ENCODE measurements around the gene RAD51AP1.
A peak's percentile ranks its signal among the peaks of the same experiment; 100 is the strongest.

The RAD51AP1 gene

GRCh38 chr12:4552191-4552590 lies 13.5 kb downstream of the RAD51AP1 start:
- no peak for DNase-seq

- DNase-seq: no peak
Measured at GRCh38 chr12:4553943-4554342, 15.3 kb downstream of the RAD51AP1 start.

DNA sequence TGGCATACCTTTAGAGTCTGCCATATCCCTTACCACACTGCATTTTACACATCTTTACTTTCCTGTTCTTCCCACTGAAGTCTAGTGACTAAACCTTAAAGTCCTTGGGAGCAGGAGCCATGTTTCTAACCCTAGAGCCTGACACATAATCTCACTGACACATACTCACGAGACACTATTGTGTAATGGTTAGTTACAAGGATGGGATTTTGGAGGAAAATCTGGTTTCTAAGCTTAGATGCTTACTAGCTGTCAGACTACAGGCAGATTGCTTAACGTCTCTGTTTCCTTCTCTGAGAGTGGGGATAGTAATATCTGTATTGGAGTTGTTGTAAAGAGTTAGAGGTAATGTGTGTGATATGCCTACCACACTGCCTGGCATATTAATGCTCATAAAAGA lies 17.1 kb downstream of the RAD51AP1 start:
- DNase-seq: no peak

DNA sequence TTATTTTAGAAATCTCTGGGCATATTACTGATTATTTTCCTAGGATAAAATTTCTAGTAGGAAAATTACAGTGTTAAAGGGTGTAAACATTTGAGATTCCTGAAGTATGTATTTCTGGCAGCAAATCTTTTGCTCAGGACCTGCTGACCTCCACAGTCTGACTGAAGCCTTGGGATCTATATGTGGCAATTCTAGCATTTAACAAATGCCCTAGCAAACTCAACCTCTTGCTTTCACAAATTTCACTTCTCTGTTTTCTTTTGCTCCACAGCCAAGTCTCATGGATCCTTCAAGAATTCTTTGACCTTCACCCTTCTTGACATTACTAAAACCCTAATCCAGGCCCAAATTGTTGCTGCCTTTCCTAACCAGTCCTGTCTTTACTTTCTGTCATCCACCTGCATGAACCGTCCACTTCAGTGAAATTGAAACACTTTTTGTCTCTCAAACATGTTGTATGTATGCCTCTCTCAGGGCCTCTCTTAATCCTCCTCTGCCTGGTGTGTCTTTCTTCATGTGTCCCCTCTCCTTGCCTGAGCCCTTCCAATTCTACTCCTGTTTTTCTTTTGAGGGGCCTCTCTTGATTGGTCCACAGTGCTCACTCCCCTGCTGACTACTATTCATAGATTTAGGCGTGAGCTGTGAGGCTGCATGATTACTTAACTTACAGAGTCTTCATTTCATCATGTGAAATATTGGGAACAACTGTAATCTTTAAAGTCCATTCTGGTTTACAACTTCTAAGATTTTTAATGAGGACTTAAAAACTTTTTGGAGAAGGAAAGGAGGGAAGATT lies 18.2 kb downstream of the RAD51AP1 start:
- DNase-seq: no peak

GRCh38 chr12:4557586-4557985 lies 18.9 kb downstream of the RAD51AP1 start:
- no peak for DNase-seq

DNA sequence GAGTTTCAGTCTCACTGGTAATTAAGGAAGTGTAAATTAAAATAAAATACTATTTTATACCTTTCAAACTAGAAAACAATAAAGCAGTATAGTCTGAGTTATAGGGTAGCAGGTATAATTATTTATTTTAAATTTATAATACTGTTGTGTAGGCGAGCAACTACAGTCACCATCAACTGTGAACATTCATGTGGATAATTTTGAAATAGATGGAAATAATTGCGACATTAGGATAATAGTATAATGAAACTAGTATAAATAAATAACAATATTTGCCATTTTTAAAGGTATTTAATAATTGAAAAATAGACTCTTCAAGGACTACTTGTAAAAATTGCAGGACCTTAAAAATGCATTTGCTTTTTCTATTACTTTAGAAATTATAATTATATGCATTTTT lies 19.5 kb downstream of the RAD51AP1 start:
- no peak for DNase-seq

DNA sequence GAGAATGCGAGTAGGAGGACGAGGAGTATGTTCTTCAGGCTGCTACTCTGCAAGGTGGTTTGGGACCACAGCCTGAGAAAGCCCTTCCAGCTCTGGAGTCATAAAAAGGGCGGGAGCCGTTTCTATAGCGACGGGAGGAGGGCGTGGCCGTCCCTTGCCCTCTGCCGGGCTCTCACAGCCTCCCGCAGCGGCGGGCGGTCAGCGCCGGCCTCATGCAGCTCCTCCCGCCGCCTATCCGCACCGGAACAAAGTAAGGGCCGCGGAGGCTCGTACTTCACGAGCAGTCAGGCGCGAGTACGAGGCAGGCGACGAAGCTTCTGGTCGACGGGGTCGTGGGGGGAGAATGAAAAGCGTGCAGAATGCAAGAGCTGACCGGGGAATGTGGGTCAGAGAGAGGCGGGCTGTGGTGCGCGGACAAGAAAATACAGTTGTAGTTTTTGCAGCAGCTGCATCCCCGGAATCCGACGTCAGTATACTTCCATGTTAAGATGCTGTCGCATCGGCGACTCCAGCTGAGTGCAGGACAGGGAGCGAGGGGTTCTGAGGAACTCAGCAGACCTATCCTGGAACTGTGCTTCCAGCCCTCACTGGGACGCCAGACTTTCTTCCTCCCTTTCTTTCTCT lies 23.5 kb downstream of the RAD51AP1 start, which contains the start of gene DYRK4:
TSS of gene DYRK4 (plus strand) at position 175 of the 624 bp plus-strand sequence. CDS start at position 213, 38 bp downstream.
- DNase-seq: peak; percentile 10

GRCh38 chr12:4563336-4563735 lies 24.6 kb downstream of the RAD51AP1 start:
- no peak for DNase-seq

DNA sequence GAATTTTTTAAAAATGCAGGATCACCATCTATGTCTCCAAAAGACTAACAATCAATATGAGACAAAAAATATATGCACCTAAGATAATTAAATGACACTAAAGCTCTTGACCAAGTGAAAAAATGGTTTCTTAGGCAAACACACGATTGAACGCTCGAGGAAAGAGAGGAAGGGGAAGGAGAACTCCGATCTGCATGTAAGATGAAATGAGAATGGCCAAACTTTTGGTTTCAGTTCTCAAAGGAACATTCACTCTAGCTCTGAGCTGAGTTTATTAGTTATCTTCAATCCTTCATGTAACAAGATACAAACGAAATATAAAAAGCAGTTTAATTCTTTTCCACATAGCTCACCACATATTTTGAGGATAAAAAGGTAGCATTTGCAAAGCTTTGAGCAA lies 26.1 kb downstream of the RAD51AP1 start:
- no peak for DNase-seq

GRCh38 chr12:4566474-4566873 lies 27.8 kb downstream of the RAD51AP1 start:
- DNase-seq: no peak

- DNase-seq: no peak
Measured at GRCh38 chr12:4567073-4567881, 28.6 kb downstream of the RAD51AP1 start.

GRCh38 chr12:4569261-4569660 lies 30.6 kb downstream of the RAD51AP1 start:
- DNase-seq: no peak

GRCh38 chr12:4572680-4573079 lies 34.0 kb downstream of the RAD51AP1 start:
- no peak for DNase-seq

- no peak for DNase-seq
Measured at GRCh38 chr12:4579305-4580102, 40.8 kb downstream of the RAD51AP1 start.

GRCh38 chr12:4580281-4580688 lies 41.6 kb downstream of the RAD51AP1 start:
- DNase-seq: no peak

DNA sequence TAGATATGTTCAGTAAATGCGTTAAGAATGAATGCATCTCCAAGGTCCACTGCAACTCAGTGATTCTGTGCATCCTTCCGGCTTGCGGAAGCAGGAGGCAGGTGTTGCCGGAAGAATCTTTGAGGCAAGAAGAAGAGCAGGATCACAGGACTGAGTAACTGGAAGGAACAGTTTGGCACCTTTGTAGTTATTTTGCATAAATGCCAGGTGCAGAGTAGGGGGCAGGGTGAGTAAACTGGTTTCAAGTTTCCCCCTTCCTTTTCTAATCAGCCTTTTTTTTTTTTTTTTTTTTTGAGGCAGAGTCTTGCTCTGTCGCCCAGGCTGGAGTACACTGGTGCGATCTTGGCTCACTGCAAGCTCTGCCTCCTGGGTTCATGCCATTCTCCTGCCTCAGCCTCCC lies 45.6 kb downstream of the RAD51AP1 start:
- no peak for DNase-seq

DNA sequence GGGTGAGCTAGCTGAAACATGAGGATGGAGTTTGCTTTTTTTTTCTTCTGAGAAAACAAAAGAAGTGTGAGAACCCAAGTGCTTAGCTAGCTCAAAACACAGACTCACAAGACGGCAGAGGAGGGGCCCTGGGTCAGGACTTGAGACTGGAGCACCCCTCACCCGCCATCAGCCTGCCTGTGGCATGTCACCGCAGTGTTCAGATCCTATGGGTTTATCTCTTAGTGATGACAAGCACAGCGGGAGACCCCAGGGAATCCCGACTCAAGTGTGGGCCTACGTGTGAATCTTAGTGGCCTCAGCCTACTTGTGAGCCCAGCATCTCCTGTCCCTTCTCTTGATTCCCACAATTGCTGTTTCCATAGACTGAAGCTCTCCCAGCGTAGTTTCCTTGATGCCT lies 46.2 kb downstream of the RAD51AP1 start:
- no peak for DNase-seq

GRCh38 chr12:4586500-4586899 lies 47.8 kb downstream of the RAD51AP1 start:
- no peak for DNase-seq

DNA sequence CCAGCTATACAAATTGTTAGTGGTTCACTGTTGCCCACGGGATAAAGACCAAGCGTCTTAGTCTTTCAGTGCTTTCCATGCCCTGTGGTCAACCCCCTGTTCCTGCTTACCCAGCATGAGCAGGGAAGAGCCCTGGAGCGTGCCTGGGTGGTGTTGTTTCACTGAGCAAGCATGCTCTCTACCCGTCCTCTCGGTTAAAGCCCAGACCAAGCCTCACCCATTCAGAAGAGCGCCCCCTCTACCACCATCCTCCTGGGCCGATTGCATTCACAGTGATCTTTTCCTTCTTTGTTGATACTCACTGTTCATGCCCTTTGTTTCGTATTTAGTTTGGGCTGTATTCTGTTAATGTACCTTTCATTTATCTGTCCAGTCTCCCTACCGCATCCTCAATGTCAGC lies 48.4 kb downstream of the RAD51AP1 start:
- no peak for DNase-seq

- no peak for DNase-seq
Measured at GRCh38 chr12:4588916-4589315, 50.2 kb downstream of the RAD51AP1 start.

- DNase-seq: no peak
Measured at GRCh38 chr12:4589941-4590340, 51.3 kb downstream of the RAD51AP1 start.

- DNase-seq: no peak
Measured at GRCh38 chr12:4591180-4591687, 52.5 kb downstream of the RAD51AP1 start.

DNA sequence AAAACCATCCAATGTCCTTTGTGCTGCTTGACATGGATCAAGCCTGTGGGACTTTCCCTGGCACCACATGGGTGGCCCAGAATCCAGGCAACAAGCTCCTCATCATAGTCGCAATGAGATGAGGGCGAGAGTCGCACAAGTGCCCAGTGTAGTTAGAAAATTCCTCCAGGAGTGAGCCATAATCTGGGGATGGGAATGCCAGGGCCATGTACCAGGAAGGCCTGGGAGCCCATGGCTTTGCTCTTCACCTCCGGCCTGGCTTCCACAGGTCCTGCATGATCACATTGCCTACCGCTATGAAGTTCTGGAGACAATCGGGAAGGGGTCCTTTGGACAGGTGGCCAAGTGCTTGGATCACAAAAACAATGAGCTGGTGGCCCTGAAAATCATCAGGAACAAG lies 57.2 kb downstream of the RAD51AP1 start:
- DNase-seq: no peak

Measured in CD4-positive, alpha-beta T cell treated with Interleukin-6 for 4 hours (primary cell).